B cell (primary cell): Measurements from ENCODE around the gene DDX25. TPM values are rescaled to one million over a fixed set of nuclear protein-coding genes. Genes with fewer than 3 reads are reported as not detected.

Experiments
- ATAC-seq: fragments of 200-7000 bp; cut with Tn5 transposase; one replicate; pipeline ENCODE4 v1.10.0; 2021; ENCODE audit warnings: low read depth, mild to moderate bottlenecking, moderate number of reproducible peaks, moderate library complexity
- CTCF ChIA-PET: fragments of 350-600 bp; sonication (Branson Sonifier 250); formaldehyde crosslinking; loops from one replicate; lab custom pipeline; 2021; ENCODE audit warnings: antibody characterized with exemption, inconsistent platforms; lab: Charles Lee
- POLR2A ChIA-PET: fragments of 350-600 bp; sonication (Branson Sonifier 250); formaldehyde crosslinking; loops from one replicate; lab custom pipeline; 2021; ENCODE audit warnings: antibody characterized with exemption; lab: Charles Lee
- DNase-seq: peaks from one replicate; pipeline ENCODE4 v3.0.0; 2013
- H2AFZ ChIP-seq: 2 replicates; pipeline ENCODE4 v1.6.1; 2012; ENCODE audit warnings: mild to moderate bottlenecking, low read depth, low read length; ENCODE audit not compliant: insufficient read depth, poor library complexity, severe bottlenecking
- H3K27ac ChIP-seq, 2 donors: 1 replicate in 1 of 2; 2 replicates in 1 of 2; pipeline ENCODE4 v1.5.1; 2012 to 2013; ENCODE audit warnings: low read length in 2 of 2, mild to moderate bottlenecking in 2 of 2, moderate library complexity in 1 of 2
- H3K27me3 ChIP-seq, 4 experiments: fragments of 200-600 bp in 1 of 4; sonication (generic) in 1 of 4; replicated peaks in 1 of 4; 1 replicate in 2 of 4; 2 replicates in 2 of 4; pipeline versions ENCODE4 v1.6.1 to v1.7.0; 2013 to 2016; ENCODE audit warnings: low read length in 3 of 4, mild to moderate bottlenecking in 2 of 4, mixed read lengths in 1 of 4, moderate library complexity in 1 of 4; ENCODE audit not compliant: insufficient read depth in 4 of 4, control insufficient read depth in 3 of 4; ENCODE audit errors: control extremely low read depth in 1 of 4
- H3K36me3 ChIP-seq, 2 experiments: replicated peaks in 1 of 2; 1 replicate in 1 of 2; 2 replicates in 1 of 2; pipeline versions ENCODE4 v1.6.1 to v1.7.1; 2013; ENCODE audit warnings: low read length in 1 of 2; ENCODE audit not compliant: insufficient read depth in 2 of 2, control insufficient read depth in 1 of 2; ENCODE audit errors: control extremely low read depth in 1 of 2, extremely low read depth in 1 of 2
- H3K4me1 ChIP-seq, 2 donors: fragments of 200-600 bp in 1 of 2; sonication (generic) in 1 of 2; 1 replicate in 1 of 2; 2 replicates in 1 of 2; pipeline versions ENCODE4 v1.5.1 to v1.6.1; 2013 to 2017; ENCODE audit warnings: low read length in 2 of 2; ENCODE audit not compliant: control insufficient read depth in 2 of 2, insufficient read depth in 2 of 2
- H3K4me2 ChIP-seq: replicated peaks from 2 replicates; pipeline ENCODE3; 2012; ENCODE audit warnings: mild to moderate bottlenecking, low read depth, low read length; ENCODE audit not compliant: poor library complexity, severe bottlenecking
- H3K4me3 ChIP-seq, 5 experiments: fragments of 200-600 bp in 1 of 5; sonication (generic) in 1 of 5; 1 replicate in 3 of 5; 2 replicates in 2 of 5; pipeline versions ENCODE4 v1.5.1 to v1.7.0; 2011 to 2016; ENCODE audit warnings: low read length in 4 of 5, mild to moderate bottlenecking in 4 of 5, low read depth in 2 of 5, control low read depth in 1 of 5, moderate library complexity in 1 of 5; ENCODE audit not compliant: insufficient read depth in 1 of 5; ENCODE audit errors: control extremely low read depth in 1 of 5, extremely low read depth in 1 of 5
- H3K79me2 ChIP-seq: fragments of 200-600 bp; sonication (generic); one replicate; pipeline ENCODE4 v1.6.0; 2016; ENCODE audit warnings: low read length; ENCODE audit not compliant: control insufficient read depth, insufficient read depth
- H3K9ac ChIP-seq: fragments of 200-600 bp; sonication (generic); 2 replicates; pipeline ENCODE4 v1.6.1; 2017; ENCODE audit warnings: mild to moderate bottlenecking, low read length, moderate library complexity
- H3K9me3 ChIP-seq, 3 donors: one replicate each; pipeline versions ENCODE4 v1.6.1 to v1.7.1; 2013; ENCODE audit warnings: low read length in 2 of 3; ENCODE audit not compliant: control insufficient read depth in 2 of 3, insufficient read depth in 1 of 3; ENCODE audit errors: control extremely low read depth in 1 of 3
- H4K20me1 ChIP-seq: 2 replicates; pipeline ENCODE4 v1.6.0; 2012; ENCODE audit warnings: mild to moderate bottlenecking, low read length; ENCODE audit not compliant: insufficient read depth, control insufficient read depth, poor library complexity, severe bottlenecking
- H3K27ac Mint-ChIP-seq: one replicate; pipeline ENCODE4 v1.8.0; 2021; ENCODE audit warnings: mixed read lengths
- H3K27me3 Mint-ChIP-seq: one replicate; pipeline ENCODE4 v1.8.0; 2021; ENCODE audit warnings: mixed read lengths
- H3K4me1 Mint-ChIP-seq: one replicate; pipeline ENCODE4 v1.8.0; 2021; ENCODE audit warnings: mixed read lengths
- H3K4me3 Mint-ChIP-seq: one replicate; pipeline ENCODE4 v1.8.0; 2021; ENCODE audit warnings: mixed read lengths
- H3K9me3 Mint-ChIP-seq: one replicate; pipeline ENCODE4 v1.8.0; 2022; ENCODE audit warnings: mixed read lengths; ENCODE audit not compliant: insufficient read depth
- EZH2 ChIP-seq: IDR thresholded peaks from 2 replicates; pipeline ENCODE4 v1.6.1; 2012; ENCODE audit warnings: borderline replicate concordance, low read depth, mild to moderate bottlenecking, moderate library complexity, low read length; ENCODE audit not compliant: insufficient read depth, poor library complexity, severe bottlenecking
- WGBS: methylation state at CpG from one replicate; pipeline ENCODE4 v1.1.5; 2013; ENCODE audit warnings: missing lambda C conversion rate; ENCODE audit not compliant: insufficient coverage; 5-methylcytosine and 5-hydroxymethylcytosine counted together
- intact Hi-C: fragments of 100-400 bp; cut with micrococcal nuclease; formaldehyde crosslinking; loops from one replicate; pipeline ENCODE4 v1.10.0; 2022
- polyA plus RNA-seq: library from polyadenylated mRNA; depleted of rRNA; stranded (reverse); fragments of >200 nt; gene quantifications from 2 replicates; pipeline ENCODE4 v1.2.3, GENCODE V29; 2012
- total RNA-seq, 2 donors: library from RNA; stranded (reverse); fragments of 120-200 nt in 1 of 2; gene quantifications; 1 replicate in 1 of 2; 2 replicates in 1 of 2; pipeline versions ENCODE4 v1.2.3 to v1.2.4, GENCODE V29; 2013 to 2022
- TF ChIP-seq, protein P1 (sequence below): fragments of 200-600 bp; IDR thresholded peaks from one replicate; pipeline ENCODE4 v1.8.0; 2022; ENCODE audit warnings: antibody characterized with exemption, mild to moderate bottlenecking

The DDX25 gene
- total and polyA plus RNA-seq, 2 donors (not counting 1 experiment from before 2014, with no cell fraction given): not detected

DNA sequence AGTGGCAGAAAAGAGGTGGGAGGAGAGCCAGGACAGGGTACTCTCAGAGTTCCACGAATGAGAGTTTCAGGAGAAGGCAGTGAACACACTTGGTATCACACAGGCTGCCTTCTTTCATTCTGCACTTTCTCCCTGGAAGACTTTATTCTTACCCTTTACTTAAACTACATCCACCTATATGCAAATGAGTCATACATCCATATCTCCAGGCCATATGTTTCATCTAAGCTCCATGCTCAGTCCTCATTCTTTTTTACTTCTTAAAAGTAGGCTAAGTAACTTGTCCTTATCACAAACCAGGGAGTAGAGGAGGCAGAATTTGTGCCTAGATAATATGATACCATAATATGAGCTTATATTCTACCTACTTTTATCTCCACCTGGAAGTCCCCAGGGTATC lies 23.0 kb upstream of the DDX25 start:
- 86% methylated on average over 1 of the region's 1 CpG for WGBS
- Histone ChIP-seq H3K4me3 (no peak overlapping the region), H3K4me2 (no peak overlapping the region), H3K9ac (no peak overlapping the region), H3K36me3 (no peaks in the 10 kb centered on the region), H3K79me2 (no peaks in the 10 kb centered on the region), H4K20me1 (no peaks in the 10 kb centered on the region), H3K27ac (no peak overlapping the region), H2AFZ (no peak overlapping the region), H3K9me3 (no peaks in the 10 kb centered on the region), H3K27me3 (no peaks in the 10 kb centered on the region), H3K4me1 (peaks cover 0 to under 1% of the 10 kb centered on the region in 2 donors)
- Mint-ChIP-seq H3K4me1 (no peaks in the 10 kb centered on the region), H3K27ac (no peak overlapping the region), H3K4me3 (no peak overlapping the region), H3K9me3 (no peaks in the 10 kb centered on the region), H3K27me3 (no peaks in the 10 kb centered on the region)
- intact Hi-C loops: no loop called here
- ATAC-seq: no peak
- ChIA-PET POLR2A (no interaction called here), CTCF (no interaction called here)
- TF ChIP-seq EZH2: no peak
- TF ChIP-seq, protein P1, sequence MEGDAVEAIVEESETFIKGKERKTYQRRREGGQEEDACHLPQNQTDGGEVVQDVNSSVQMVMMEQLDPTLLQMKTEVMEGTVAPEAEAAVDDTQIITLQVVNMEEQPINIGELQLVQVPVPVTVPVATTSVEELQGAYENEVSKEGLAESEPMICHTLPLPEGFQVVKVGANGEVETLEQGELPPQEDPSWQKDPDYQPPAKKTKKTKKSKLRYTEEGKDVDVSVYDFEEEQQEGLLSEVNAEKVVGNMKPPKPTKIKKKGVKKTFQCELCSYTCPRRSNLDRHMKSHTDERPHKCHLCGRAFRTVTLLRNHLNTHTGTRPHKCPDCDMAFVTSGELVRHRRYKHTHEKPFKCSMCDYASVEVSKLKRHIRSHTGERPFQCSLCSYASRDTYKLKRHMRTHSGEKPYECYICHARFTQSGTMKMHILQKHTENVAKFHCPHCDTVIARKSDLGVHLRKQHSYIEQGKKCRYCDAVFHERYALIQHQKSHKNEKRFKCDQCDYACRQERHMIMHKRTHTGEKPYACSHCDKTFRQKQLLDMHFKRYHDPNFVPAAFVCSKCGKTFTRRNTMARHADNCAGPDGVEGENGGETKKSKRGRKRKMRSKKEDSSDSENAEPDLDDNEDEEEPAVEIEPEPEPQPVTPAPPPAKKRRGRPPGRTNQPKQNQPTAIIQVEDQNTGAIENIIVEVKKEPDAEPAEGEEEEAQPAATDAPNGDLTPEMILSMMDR: no peak
- no peak for DNase-seq

DNA sequence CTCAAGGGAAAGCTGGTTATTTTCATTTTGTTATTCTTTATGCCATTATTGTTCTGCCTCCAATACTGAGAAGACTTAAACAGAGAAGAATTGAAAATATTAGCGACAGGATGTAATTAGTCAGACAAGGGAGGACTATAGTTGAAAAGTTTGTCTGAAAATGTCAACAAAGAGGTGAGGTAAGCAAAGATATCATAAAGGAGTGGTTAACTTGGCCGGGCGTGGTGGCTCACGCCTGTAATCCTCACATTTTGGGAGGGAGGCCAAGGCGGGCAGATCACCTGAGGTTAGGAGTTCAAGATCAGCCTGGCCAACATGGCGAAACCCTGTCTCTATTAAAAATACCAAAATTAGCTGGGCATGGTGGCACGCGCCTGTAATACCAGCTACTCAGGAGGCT lies 20.9 kb upstream of the DDX25 start:
- Histone ChIP-seq H3K4me2 (no peak overlapping the region), H3K4me1 (peaks cover 3 to 16% of the 10 kb centered on the region in 2 donors), H3K36me3 (no peaks in the 10 kb centered on the region), H2AFZ (no peak overlapping the region), H4K20me1 (peaks cover 3% of the 10 kb centered on the region), H3K9me3 (peaks cover 0 to 7% (median 0%) of the 10 kb centered on the region in 3 donors), H3K27ac (no peak overlapping the region), H3K79me2 (no peaks in the 10 kb centered on the region), H3K9ac (no peak overlapping the region), H3K4me3 (no peak overlapping the region), H3K27me3 (no peaks in the 10 kb centered on the region)
- H3K27ac Mint-ChIP-seq: no peak overlapping the region
- TF ChIP-seq, protein P1: no peak
- TF ChIP-seq EZH2: no peak
- CTCF ChIA-PET: no interaction called here
- intact Hi-C loops: no loop called here
- POLR2A ChIA-PET: no interaction called here
- DNase-seq (no peak), ATAC-seq (no peak)
- no peaks in the 10 kb centered on the region for H3K9me3 Mint-ChIP-seq
- peaks cover 14% of the 10 kb centered on the region for H3K4me1 Mint-ChIP-seq
- no peak overlapping the region for H3K4me3 Mint-ChIP-seq
- WGBS: 83% methylated on average over 8 of the region's 8 CpGs
- no peaks in the 10 kb centered on the region for H3K27me3 Mint-ChIP-seq
